DMS53 treated with DMSO at 0.1 percent for 48 hours (cell line): Measurements from ENCODE around the gene QDPR.
"Not testable (repeated sequence)": the region's sequence is repeated elsewhere in the genome, so short reads cannot be mapped to it uniquely, and the experiment has no call there.

Source experiments
- DNase-seq: peaks from one replicate; lab custom pipeline; 2025; ENCODE audit not compliant: unreplicated experiment; lab: John Stamatoyannopoulos, UW

Gene QDPR

DNA sequence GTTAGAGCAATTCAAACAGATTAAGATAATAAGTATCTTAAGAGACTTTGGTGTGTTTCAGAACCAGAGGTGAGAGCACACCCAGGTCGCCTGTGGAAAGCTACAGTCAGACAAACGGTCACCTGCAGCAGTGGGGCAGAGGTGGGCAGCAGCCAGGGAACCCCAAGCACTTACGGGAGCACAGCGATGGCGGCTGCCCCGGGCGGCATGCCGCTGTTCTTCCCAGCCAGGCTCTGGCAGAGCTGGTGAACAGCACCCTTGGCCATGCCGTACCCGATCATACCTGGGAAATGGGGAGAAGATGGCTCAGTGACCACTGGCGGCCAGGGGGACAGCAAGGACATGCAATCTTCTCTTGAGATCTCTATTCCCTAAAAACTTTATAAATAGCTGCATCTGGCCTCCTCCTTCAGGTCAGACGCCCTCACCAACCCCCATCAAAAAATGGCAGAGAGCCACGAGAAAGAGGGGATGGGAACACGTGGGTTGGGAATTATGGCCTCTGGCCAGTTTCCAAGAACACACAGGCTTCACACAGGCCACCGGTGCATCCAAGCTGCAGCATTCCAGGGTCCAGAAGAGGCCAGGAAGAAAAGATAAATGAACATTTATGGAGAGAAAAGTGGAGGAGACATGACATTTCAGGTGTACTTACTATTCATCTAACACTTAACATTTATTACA lies 19.7 kb downstream of the QDPR start:
- DNase-seq = no peak

DNA sequence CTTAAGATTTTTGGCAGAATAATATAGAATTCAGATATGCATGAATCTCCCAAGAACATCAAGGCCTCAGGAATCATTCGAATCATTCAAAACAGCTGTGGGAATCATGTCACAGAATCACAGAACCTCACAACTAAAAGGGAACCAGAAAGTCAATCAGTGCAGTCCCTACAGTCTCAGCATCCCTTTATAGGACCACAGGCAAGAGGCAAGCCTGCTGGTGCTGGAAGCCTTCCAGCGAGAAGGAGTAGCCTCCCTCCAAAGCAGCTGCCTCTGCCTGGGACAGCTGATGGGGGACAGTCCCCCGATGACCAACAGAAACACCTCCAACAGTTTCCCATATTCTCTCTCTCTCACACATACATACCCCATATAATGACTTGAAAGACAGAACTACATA lies 20.7 kb downstream of the QDPR start:
- no peak for DNase-seq

DNA sequence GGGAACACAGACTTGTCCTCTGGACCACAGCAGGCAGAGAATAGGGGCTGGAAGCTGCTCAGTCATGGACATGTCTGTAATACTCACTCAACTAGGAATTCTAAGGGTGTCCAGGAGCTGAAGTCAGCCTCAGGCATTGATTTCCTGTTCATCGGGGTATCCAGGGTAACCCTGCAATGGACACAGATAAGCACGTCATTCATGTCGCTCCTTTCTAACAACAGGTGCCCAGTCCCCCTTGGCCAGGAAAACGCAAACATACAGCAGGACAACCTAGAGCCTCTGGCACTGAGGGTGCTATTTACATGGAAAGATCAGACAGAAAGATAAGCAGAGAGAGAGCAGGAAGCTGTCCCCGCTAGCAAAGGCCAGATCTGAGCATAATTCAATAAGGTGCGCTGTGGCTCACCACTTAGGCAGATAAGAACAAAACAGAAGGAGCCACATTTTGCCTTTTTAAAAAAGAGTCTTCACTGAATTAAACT lies 21.3 kb downstream of the QDPR start:
- peak; percentile 23 for DNase-seq

DNA sequence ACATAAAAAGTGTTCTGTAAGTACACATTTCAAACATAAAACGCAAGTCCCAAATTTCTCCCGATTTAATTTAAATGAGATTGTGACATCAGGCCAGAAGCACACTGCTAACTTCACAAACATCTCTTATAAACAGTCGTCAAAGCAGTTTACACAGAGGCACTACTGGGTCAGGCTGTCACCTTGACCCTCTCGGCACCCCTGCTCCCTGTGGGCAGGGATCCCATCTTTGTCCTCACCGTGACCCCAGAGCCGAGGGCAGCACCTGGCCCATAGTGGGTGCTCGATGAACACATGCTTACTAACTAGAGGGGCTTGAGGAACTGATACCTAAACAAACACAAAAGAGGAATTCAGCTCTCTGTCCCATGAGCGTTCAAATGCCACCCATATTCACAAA lies 22.2 kb downstream of the QDPR start:
- DNase-seq = no peak

DNA sequence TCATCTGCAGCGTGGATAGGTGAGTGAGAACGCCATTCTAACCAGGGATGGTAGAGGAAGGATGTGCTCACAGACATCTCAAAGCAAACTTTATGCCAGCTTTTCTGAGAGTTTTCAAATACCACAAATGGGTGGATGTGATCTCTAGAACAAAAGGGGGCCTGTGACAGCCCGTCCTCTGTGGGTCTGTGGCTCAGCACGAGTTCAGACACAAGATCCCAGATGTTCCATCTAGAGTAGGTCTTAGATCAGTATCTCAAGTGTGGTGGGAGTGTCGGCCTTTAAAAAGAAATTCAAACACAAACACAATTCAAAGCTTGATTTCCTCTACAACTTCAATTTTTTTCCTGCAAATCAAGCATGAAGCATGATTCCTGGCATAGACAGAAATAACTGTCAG lies 22.8 kb downstream of the QDPR start:
- no peak for DNase-seq

DNA sequence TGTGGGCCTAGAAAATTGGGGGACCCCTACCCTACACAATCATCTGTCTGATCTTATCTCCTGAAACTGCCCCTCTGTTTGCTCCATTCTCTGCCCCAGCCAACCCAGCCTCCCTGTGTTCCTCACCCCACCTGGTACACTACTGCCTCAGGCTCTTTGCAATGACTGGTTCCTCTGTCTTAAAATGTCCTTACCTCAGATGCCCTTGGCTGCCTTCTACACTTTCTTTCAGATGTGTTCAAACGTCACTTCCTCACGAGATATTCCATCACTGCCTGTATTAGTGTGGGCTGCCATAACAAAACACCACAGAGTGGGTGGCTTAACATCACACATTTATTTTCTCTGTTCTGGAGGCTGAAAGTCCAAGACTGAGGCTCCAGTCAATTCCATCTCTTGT lies 29.2 kb downstream of the QDPR start:
- DNase-seq = no peak

DNA sequence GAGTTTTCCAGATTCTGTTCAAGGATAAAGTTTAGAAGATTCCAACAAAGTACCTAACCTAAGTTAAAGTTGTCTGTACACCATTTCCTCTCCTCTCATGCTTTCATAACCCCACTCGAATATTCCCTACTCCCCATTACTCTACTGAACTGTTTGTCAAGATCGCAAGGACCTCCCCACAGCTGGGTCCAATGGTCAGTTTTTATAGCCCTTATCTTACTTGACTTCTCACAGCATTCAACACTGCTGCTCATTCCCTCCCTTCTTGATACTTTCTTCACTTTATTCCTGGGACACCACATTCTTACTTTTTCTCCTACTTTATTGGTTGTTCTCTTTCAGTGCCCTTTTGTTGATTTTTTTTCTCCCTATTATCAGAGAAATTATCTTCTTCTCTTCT lies 30.9 kb downstream of the QDPR start:
- DNase-seq = no peak

DNA sequence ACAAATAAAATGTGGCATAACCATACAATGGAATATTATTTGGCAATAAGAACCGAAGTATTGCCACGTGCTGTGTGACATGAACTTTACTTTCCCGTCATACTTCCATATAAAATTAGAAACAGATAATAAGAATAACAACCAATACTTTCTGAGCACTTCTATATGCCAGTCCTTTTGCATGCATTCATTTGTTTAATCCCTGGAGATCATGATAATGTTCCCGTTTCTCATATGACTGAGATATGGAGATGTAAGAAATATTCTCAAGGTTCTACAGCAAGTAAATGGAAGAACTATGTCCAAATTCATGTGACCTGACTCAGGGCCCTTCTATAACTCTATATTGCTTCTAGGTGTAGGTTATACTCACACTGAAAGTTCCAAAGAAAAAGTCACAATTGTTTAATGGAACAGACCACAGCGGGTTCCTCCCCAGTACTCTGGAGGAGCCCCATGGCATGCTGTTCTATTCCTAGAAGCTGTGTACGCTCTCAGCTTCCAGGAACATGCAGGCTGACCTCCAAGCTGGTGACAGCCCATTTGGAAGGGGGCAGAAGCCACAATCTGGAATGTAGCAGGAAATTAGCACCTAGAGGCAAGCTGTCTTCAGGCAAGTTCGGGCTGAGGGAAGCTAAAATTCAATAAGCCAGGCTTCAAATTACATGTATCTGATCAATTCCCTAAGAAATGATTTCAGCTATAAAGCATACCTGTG lies 31.5 kb downstream of the QDPR start:
- no peak for DNase-seq

DNA sequence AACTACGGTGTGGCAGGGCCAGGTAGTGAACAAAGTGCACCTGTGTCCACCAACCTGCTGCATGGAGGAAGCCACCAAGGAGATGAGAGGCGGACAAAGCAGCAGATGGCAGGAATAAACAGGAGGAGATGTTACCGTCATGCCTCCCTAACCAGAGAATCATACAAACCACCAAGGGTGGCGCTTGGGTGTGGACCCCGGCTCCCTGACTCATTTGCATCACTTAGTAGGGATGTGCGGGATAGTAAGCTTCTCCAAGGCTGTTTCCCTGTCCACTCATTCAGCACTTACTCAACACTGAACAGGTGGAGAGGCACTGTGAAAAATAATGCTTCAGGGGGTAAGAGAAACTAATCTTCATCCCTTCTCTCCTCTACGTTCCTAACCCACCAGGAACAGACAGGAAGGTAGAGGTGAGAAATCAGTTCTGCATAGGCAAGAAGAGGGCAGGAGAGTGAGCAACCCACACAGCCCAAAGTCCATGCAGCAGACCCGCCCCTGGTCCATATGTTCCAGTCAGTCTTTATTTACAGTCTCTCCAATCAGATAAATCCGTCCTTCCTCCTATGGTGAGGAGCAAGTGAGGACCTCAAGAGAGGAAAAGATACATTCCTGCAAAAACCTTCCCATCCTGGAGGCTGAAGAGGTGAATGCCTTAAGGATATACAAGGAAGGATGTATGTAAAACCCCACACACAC lies 34.0 kb downstream of the QDPR start:
- DNase-seq = no peak

DNA sequence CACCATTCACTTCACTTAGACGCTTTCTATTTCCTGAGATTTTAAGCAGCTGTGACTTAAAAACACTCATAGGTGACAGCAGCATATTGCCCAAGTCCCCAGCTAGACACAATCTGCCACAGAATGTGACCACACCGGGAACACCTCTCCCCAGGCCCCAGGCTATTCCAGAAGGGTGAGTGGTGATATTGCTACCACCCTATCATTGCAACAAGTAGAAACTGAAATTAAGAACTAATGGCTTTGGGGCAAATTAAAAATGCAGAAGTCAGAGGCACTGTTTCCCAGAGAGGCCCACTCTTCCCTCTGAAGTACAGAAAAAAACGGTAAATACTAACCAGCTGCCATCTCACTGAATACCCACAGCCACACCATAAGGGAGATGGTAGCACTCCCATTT lies 35.0 kb downstream of the QDPR start:
- DNase-seq = no peak

DNA sequence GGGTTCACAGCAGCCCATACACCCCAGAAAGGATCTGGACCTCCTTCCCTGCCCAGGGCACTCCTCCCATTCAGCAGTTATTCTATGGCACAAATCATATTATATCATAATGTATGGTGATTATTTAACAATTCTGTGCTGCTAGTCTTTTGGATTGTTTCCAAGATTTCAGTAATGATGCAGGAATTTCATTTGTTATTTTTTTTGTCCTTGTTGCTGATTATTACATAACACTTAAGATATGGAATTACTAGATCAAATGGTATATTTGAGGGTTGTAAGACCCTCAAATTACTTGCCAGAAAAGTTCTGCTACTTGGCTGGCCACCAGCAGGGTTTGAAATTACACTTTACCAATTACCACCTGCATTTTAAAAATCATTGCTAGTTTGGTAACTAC lies 36.4 kb downstream of the QDPR start:
- DNase-seq = no peak

DNA sequence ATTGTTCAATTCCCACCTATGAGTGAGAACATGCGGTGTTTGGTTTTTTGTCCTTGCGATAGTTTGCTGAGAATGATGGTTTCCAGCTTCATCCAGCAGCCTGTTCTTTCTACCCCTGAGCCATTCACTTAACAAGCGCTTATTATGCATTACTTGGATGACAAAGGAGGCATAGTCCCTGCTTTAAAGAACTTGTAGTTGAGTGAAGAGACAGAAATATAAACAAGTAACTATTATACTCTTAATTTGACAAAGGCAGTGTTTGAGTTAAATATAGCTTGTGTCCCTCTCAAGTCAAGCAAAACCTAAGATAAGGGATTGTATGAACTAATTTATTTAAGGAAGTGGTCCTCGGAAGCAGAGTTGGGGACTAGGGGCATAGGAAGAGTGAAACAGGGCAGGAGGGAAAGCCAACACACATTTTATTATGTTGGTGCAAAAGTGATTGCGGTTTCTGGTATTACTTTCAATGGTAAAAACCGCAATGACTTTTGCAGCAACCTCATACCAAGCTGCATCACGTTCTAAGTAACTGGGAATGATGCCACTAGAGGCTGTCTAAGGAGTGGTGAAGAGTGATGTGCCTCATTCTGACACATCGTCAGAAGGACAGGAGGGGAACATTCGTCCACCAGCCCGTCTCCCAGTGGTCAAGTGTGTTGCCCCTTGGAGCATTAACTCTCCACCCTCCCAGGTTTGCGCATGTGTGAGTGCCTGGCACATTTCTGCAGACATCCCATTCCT lies 41.8 kb downstream of the QDPR start:
- DNase-seq = no peak

DNA sequence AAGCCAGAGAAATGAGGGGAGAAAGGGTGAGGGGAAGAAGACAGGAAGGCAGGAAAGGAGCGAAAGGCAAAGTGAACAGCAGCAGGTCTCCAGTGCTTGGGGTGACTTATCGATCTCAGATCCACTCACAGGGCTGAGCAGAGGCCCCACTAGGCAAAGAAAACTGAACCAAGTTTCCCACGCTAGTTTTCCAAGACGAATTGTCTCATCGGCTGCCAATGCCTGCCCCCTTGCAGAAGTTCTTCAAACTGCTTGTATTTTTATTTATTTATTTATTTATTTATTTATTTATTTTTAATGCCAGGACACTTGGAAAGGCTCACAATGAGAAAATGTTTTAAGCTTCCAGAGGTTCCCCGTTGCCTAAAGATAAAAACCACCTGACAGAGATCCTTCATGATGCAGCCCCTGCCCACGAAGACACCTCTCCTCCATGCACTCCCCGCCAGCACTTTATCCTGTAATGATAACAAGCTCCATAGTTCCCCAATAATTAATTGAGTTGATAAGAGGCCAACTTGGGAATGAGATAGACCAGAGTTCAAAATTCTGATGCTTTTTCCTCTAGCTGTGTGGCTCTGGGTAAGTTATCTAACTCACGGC lies 43.2 kb downstream of the QDPR start:
- peak; percentile 3 for DNase-seq

DNA sequence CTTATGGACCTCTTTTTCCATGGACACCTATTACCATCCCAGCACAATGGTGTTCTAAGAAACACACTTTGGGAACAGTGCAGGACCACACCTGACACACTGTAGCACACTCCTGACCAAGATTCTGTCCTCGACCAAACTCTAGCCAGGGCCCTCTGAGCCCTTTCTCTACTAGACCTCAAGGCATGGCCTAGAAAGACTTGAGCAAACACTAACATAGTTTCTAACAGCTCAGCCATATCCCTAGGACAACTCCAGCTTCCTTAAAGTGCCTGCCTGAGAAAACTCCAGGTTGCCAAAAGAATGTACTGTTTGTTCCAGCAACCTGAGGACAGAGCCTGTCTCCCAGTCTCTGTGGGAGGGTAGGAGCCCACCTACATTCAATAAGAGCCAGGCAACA lies 48.3 kb downstream of the QDPR start:
- no peak for DNase-seq

DNA sequence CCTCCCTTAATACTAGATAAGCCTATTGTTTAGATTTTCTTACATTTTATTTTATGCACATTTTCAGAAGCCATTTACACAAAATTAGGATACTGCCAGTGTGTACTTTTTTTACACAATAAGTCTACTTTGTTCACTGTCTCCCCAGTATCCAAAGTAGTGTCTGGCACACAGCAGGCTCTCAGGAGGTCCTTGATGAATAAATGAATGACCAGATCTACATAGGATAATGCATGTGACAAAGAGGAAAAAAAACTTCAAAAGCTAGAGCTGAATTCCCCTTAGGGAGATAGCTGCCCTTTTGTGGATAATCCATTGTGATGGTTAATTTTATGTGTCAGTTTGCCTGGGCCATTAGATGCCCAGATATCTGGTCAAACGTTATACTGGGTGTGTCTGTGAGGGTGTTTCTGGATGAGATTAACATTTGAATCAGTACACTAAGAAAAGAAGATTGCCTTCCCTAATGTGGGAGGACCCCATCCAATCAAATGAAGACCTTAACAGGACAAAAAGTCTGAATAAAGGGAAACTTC lies 61.6 kb downstream of the QDPR start:
- no peak for DNase-seq

DNA sequence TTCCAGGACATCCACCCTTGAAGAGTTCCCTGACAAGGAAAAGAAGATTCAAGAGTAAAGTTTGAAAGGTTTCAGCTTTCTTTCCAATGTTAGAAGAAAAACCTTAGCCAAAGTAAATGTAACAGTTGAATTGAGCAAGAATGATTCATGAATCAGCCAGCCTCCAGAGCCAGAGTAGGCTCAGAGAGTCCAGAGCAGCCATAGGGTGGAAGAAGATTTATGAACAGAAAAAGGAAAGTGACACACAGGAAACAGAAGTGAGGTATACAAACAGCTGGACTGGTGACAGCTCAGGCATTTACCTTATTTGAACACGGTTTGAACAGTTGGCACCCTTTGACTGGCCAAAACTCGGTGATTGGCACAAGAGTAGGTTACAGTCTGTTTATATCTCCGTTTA lies 63.2 kb downstream of the QDPR start:
- DNase-seq = no peak

DNA sequence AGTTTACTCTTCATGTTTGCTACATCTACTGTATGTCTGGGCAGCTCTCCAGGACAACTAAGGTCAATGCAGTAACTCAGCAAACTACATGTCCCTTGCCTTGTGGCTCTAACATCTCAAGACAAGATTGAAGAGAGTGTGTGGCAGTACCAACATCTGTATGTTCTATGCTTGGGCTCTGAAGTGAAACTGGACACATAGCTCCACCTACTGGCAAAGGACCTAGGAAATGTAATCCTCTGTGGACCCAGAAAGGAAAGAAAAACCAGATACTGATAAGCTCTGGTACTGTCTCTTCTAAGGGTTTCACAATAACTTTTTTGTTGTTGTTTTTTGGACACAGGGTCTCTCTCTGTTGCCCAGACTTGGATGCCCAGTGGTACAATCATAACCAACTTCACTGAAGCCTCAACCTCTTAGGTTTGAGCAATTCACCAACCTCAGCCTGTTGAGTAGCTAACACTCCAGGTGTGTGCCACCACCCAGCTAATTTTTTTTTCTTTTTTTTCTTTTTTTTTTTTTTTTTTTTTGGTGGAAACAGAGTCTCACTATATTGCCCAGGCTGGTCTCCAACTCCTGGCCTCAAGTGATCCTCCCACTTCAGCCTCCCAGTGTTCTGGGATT lies 64.1 kb downstream of the QDPR start:
- DNase-seq = peak; percentile 75

DNA sequence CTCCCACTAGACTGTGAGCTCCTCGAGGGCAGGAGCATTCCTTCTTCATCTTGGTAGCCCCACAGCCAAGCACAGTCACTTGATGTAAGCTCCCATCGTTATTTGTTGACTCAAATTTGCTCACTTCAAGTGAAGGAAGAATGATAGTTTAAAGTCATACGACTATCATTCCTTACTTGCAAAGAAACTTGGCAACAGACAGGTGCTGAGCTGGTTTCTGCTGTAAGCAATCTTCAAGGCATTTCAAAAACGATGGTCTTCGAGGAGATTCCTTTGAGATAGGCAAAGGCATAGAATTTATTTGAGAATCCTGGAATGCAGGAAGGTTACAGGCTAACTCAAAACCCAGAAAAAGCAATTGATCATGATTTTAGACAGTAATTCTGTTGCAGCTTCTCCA lies 64.8 kb downstream of the QDPR start:
- DNase-seq = no peak

DNA sequence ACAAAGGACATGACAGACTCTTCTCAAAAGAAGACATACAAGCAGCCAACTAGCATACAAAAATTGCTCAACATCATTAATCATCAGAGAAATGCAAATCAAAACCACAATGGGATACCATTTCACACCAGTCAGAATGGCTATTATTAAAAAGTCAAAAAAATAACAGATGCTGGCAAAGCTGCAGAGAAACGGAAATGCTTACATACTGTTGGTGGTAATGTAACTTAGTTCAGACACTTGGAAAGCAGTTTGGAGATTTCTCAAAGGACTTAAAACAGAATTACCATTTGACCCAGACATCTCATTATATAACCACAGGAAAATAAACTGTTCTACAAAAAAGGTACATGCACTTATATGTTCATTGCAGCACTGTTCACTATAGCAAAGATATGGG lies 69.4 kb downstream of the QDPR start:
- DNase-seq = not testable (repeated sequence)

DNA sequence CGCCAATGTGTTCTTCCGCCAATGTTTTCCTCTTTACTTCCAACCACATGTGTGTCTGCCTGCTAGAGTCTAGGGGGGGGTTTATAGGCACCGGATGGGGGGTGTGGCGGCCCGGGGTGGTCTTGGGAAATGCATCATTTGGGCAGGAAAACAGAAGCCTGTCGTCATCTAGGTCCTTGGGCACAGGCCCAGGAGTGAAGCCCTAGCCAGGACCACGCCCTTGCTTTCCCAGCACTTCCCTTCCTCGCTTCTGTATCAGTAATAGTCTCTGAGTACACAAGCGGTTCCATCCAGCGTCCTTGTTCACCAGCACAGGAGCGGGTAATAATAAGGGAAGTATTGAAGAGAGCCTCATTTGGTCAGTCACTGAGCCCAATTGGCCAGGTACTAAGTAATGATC lies 74.5 kb downstream of the QDPR start:
- DNase-seq = no peak

DNA sequence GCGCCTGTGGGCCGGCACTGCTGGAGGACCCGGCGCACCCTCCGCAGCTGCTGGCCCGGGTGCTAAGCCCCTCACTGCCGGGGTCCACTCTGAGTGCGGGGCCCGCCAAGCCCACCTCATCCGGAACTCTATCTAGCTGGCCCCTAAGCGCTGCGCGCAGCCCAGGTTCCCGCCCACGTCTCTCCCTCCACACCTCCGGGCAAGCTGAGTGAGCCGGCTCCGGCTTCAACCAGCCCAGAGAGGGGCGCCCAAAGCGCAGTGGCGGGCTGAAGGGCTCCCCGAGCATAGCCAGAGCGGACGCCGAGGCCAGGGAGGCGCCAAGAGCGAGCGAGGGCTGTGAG lies 75.2 kb downstream of the QDPR start:
- no peak for DNase-seq
